Measurements from ENCODE around the gene ZNF530.

ZNF530 gene

GRCh38 chr19:57599761-57600383, at the start of gene ZNF530:
ZNF530 (plus strand) TSS chr19:57599885; CDS start chr19:57604346, 4,461 bp downstream.
- DNase-seq (ENCODE audit: low read depth in 2 of 2): peak; percentile 78 to 80

- no peak for DNase-seq (ENCODE audit: low read depth in 2 of 2)
Observed at GRCh38 chr19:57552432-57552831, 47.3 kb upstream of the ZNF530 start.

- no peak for DNase-seq (ENCODE audit: low read depth in 2 of 2)
Observed at GRCh38 chr19:57557659-57558058, 42.0 kb upstream of the ZNF530 start.

- DNase-seq (ENCODE audit: low read depth in 2 of 2): no peak
Observed at GRCh38 chr19:57558525-57558924, 41.2 kb upstream of the ZNF530 start.

GRCh38 chr19:57559008-57559403, 40.7 kb upstream of the ZNF530 start:
- no peak for DNase-seq (ENCODE audit: low read depth in 2 of 2)

- DNase-seq (ENCODE audit: low read depth in 2 of 2): peak; percentile 78 to 82
Observed at GRCh38 chr19:57559404-57560025, 40.2 kb upstream of the ZNF530 start, which contains the start of gene ZNF550. ZNF550 (minus strand) TSS chr19:57559863; CDS start chr19:57559682, 181 bp downstream.

GRCh38 chr19:57560049-57560491, 39.6 kb upstream of the ZNF530 start:
- no peak for DNase-seq (ENCODE audit: low read depth in 2 of 2)

GRCh38 chr19:57563547-57563946, 36.1 kb upstream of the ZNF530 start:
- DNase-seq (ENCODE audit: low read depth in 2 of 2): no peak

- no peak for DNase-seq (ENCODE audit: low read depth in 2 of 2)
Observed at GRCh38 chr19:57566396-57567265, 33.1 kb upstream of the ZNF530 start.

- no peak for DNase-seq (ENCODE audit: low read depth in 2 of 2)
Observed at GRCh38 chr19:57570707-57571106, 29.0 kb upstream of the ZNF530 start.

GRCh38 chr19:57572415-57572947, 27.2 kb upstream of the ZNF530 start:
- no peak for DNase-seq (ENCODE audit: low read depth in 2 of 2)

GRCh38 chr19:57576661-57577060, 23.0 kb upstream of the ZNF530 start:
- DNase-seq (ENCODE audit: low read depth in 2 of 2): no peak

GRCh38 chr19:57578487-57579205, 21.0 kb upstream of the ZNF530 start, which contains the start of gene ZNF416:
ZNF416 (minus strand) TSS chr19:57578911; CDS start chr19:57578704, 207 bp downstream.
- DNase-seq (ENCODE audit: low read depth in 2 of 2): peak; percentile 89 to 93

GRCh38 chr19:57583104-57583520, 16.6 kb upstream of the ZNF530 start:
- DNase-seq (ENCODE audit: low read depth in 2 of 2): no peak

- DNase-seq (ENCODE audit: low read depth in 2 of 2): peak; percentile 67 to 78
Observed at GRCh38 chr19:57583521-57584416, 15.9 kb upstream of the ZNF530 start, which contains the start of gene ZIK1. ZIK1 (plus strand) TSS chr19:57584145; CDS start chr19:57584357, 212 bp downstream.

GRCh38 chr19:57587529-57587928, 12.2 kb upstream of the ZNF530 start:
- no peak for DNase-seq (ENCODE audit: low read depth in 2 of 2)

- no peak for DNase-seq (ENCODE audit: low read depth in 2 of 2)
Observed at GRCh38 chr19:57599377-57599760, 316 bp upstream of the ZNF530 start.

- DNase-seq (ENCODE audit: low read depth in 2 of 2): no peak
Observed at GRCh38 chr19:57606931-57607330, 7.2 kb downstream of the ZNF530 start.

GRCh38 chr19:57611113-57611512, 11.4 kb downstream of the ZNF530 start:
- DNase-seq (ENCODE audit: low read depth in 2 of 2): no peak
